GM10248 (cell line): ENCODE data around the gene CXCR4.

ENCODE experiments used
- CTCF ChIA-PET: fragments of 300-600 bp; sonication (Branson Sonifier 250); formaldehyde crosslinking; extraction: SDS; loops from one replicate; lab custom pipeline; 2021; ENCODE audit warnings: antibody characterized with exemption; lab: Yijun Ruan, JAX
- POLR2A ChIA-PET: fragments of 350-650 bp; sonication (Branson Sonifier 250); formaldehyde crosslinking; extraction: SDS; loops from one replicate; lab custom pipeline; 2020; ENCODE audit warnings: antibody characterized with exemption; lab: Yijun Ruan, JAX
- DNase-seq: peaks from one replicate; pipeline ENCODE4 v3.0.0; 2012; ENCODE audit errors: extremely low spot score
- CTCF ChIP-seq: IDR thresholded peaks from 2 replicates; pipeline ENCODE4 v1.5.1; 2012; ENCODE audit warnings: mild to moderate bottlenecking, low read depth; ENCODE audit errors: extremely low read depth, missing control alignments, control extremely low read depth

The CXCR4 gene

GRCh38 chr2:136130045-136130444 is 12.1 kb upstream of the CXCR4 start:
- CTCF ChIA-PET, result interaction anchor here (1.2 to 1.4 kb wide), 3 partner anchors 72 to 254 kb away, joined by 3 to 4 read pairs (median 4); no protein-coding TSS in a partner anchor
- no peak for TF ChIP-seq CTCF
- DNase-seq, result no peak
- POLR2A ChIA-PET, result no interaction called here

DNA sequence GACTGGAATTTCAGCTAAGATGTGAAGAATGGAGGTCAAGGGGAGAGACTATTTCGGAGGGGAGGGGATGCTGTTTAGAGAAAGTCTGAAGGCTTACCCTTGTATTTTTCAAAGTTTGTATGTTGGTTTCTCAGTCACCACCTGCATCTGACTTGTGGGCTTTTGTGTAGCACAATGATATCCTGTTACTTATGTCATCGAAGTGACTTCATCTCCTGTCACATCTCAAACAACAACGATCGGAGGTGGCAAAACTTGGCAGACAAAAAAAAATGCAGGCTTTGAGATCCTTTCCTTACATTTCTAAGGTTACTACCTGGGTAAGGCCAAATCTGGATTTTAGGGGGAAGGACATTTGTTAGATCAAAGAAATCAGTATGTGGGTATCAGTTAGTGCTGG is 11.7 kb upstream of the CXCR4 start:
- no peak for TF ChIP-seq CTCF
- no peak for DNase-seq
- CTCF ChIA-PET, result interaction anchor here (1.4 to 1.7 kb wide), 2 partner anchors 15 to 254 kb away, joined by 4 to 5 read pairs; no protein-coding TSS in a partner anchor
- POLR2A ChIA-PET, result no interaction called here

DNA sequence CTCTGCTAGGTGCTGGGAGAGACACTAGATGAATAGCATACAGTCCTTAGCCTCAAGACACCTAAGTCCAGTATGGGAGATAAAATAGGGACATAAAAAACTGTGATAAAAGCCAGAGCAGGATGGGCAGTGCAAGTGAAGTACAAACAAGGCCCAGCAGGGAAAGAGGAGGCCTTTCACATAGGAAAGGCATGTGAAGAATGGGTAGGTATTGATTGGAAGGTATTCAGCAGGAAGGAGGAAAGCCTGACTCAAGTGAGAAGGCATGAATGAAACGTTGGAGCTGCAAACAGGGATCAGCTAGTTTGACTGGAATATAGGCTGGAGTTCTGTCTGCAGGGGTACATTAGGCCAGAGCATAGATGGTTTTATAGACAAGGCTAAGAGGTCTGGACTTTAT is 11.0 kb upstream of the CXCR4 start:
- CTCF ChIA-PET, result interaction anchor here (1.7 kb wide), 1 partner anchor 16 kb away, joined by 5 read pairs; no protein-coding TSS in a partner anchor
- TF ChIP-seq CTCF, result no peak
- no peak for DNase-seq
- POLR2A ChIA-PET, result no interaction called here

DNA sequence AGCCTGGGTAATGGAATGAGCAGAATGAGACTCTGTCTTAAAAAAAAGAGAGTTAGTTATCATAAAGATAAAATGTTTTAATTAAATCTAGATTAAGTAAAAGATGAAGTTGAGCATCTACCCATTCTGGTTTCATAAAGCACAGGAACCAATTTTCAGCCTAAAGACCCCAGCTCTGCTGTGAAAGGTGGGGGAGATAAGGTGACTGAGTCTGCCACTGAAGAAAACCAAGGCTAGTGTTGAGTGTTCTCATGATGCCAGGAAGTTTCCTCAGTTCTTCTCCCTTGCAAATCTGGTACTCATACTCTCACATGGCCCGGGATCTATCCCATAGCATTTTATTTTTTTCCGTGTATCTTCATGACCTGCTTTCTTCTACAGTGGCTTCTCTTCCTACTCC is 10.4 kb upstream of the CXCR4 start:
- CTCF ChIA-PET, result interaction anchor here (1.7 kb wide), 1 partner anchor 17 kb away, joined by 5 read pairs; no protein-coding TSS in a partner anchor

GRCh38 chr2:136127356-136127755 is 9.4 kb upstream of the CXCR4 start:
- no peak for TF ChIP-seq CTCF
- no peak for DNase-seq
- CTCF ChIA-PET, result interaction anchor here (0.7 kb wide), 1 partner anchor 22 kb away, joined by 3 read pairs; no protein-coding TSS in a partner anchor
- POLR2A ChIA-PET, result no interaction called here

More for the DNA sequence above, 10.4 kb upstream of the CXCR4 start:
- no peak for TF ChIP-seq CTCF
- no peak for DNase-seq
- POLR2A ChIA-PET, result no interaction called here

GRCh38 chr2:136126421-136126926 is 8.5 kb upstream of the CXCR4 start:
- DNase-seq, result no peak
- TF ChIP-seq CTCF, result no peak
- CTCF ChIA-PET, result interaction anchor here (1.2 to 1.5 kb wide), 2 partner anchors 10 to 70 kb away, joined by 3 to 5 read pairs; no protein-coding TSS in a partner anchor
- POLR2A ChIA-PET, result no interaction called here
